HepG2 (cell line): ENCODE data around the gene TMF1. TPM values are rescaled to one million over a fixed set of nuclear protein-coding genes. Genes with fewer than 3 reads are reported as not detected.

Experiments
- ARNT2 ChIP-seq: sonication (generic); formaldehyde crosslinking; IDR thresholded peaks from 2 replicates; pipeline ENCODE4 v1.8.0; 2022; ENCODE audit warnings: mild to moderate bottlenecking, low read depth, missing genetic modification reagents, moderate library complexity
- ASH2L ChIP-seq: fragments of 300-600, 200-600 bp; sonication (generic); IDR thresholded peaks from 2 replicates; pipeline ENCODE4 v1.7.0; 2017; ENCODE audit warnings: low read depth, mild to moderate bottlenecking, moderate library complexity, mixed read lengths, low read length; ENCODE audit not compliant: insufficient read length
- FOXP1 ChIP-seq, 2 experiments: fragments of 450-650 bp in 1 of 2; IDR thresholded peaks; 2 replicates each; pipeline ENCODE4 v1.6.1; 2017 to 2018; ENCODE audit warnings: antibody characterized with exemption in 1 of 2
- GATA4 ChIP-seq: sonication (generic); IDR thresholded peaks from 2 replicates; pipeline ENCODE4 v1.6.1; 2016; ENCODE audit warnings: antibody characterized with exemption, low read depth, borderline replicate concordance
- KDM5B ChIP-seq: sonication (generic); formaldehyde crosslinking; IDR thresholded peaks from 2 replicates; pipeline ENCODE4 v1.4.0; 2020; ENCODE audit warnings: missing genetic modification reagents, mild to moderate bottlenecking, borderline replicate concordance
- NR2C2 ChIP-seq: sonication (generic); formaldehyde crosslinking; IDR thresholded peaks from 2 replicates; pipeline ENCODE4 v1.4.0; 2020; ENCODE audit warnings: missing genetic modification reagents, mild to moderate bottlenecking, moderate library complexity, borderline replicate concordance
- PHF8 ChIP-seq: sonication (generic); formaldehyde crosslinking; IDR thresholded peaks from 2 replicates; pipeline ENCODE4 v1.5.0; 2020; ENCODE audit warnings: missing genetic modification reagents
- POLR2A ChIP-seq, 2 experiments: IDR thresholded peaks; 2 replicates each; pipeline ENCODE4 v1.6.1; 2011; ENCODE audit warnings: low read depth in 2 of 2, low read length in 2 of 2, mild to moderate bottlenecking in 1 of 2, moderate library complexity in 1 of 2; ENCODE audit not compliant: insufficient read depth in 1 of 2
- SAP130 ChIP-seq: IDR thresholded peaks from 2 replicates; pipeline ENCODE4 v1.6.1; 2016; ENCODE audit warnings: low read depth
- SNAPC2 ChIP-seq: sonication (generic); formaldehyde crosslinking; IDR thresholded peaks from 2 replicates; pipeline ENCODE4 v1.8.1; 2022; ENCODE audit warnings: mild to moderate bottlenecking, missing genetic modification reagents
- ZFX ChIP-seq: sonication (generic); formaldehyde crosslinking; IDR thresholded peaks from 2 replicates; pipeline ENCODE4 v1.4.0; 2020; ENCODE audit warnings: mild to moderate bottlenecking, low read depth, missing genetic modification reagents, moderate library complexity
- ZFY ChIP-seq: sonication (generic); formaldehyde crosslinking; IDR thresholded peaks from 2 replicates; pipeline ENCODE4 v1.4.0; 2020; ENCODE audit warnings: missing genetic modification reagents
- ZNF547 ChIP-seq: sonication (generic); formaldehyde crosslinking; IDR thresholded peaks from 2 replicates; pipeline ENCODE4 v1.5.1; 2020; ENCODE audit warnings: mild to moderate bottlenecking, missing genetic modification reagents
- ZNF552 ChIP-seq: sonication (generic); formaldehyde crosslinking; IDR thresholded peaks from 2 replicates; pipeline ENCODE4 v1.9.0; 2022; ENCODE audit warnings: missing genetic modification reagents, mild to moderate bottlenecking, borderline replicate concordance
- ZNF598 ChIP-seq: sonication (generic); formaldehyde crosslinking; IDR thresholded peaks from 2 replicates; pipeline ENCODE4 v1.5.1; 2020; ENCODE audit warnings: mild to moderate bottlenecking, missing genetic modification reagents, borderline replicate concordance
- ZNF644 ChIP-seq: IDR thresholded peaks from 2 replicates; pipeline ENCODE4 v1.6.1; 2016; ENCODE audit warnings: low read depth
- ZNF800 ChIP-seq: sonication (generic); formaldehyde crosslinking; IDR thresholded peaks from 2 replicates; pipeline ENCODE4 v1.4.0; 2020; ENCODE audit warnings: missing genetic modification reagents
- ZSCAN20 ChIP-seq: sonication (generic); formaldehyde crosslinking; IDR thresholded peaks from 2 replicates; pipeline ENCODE4 v1.4.0; 2020; ENCODE audit warnings: missing genetic modification reagents, mild to moderate bottlenecking, borderline replicate concordance
- ZSCAN31 ChIP-seq: sonication (generic); formaldehyde crosslinking; IDR thresholded peaks from 2 replicates; pipeline ENCODE4 v1.5.0; 2020; ENCODE audit warnings: low read depth, mild to moderate bottlenecking, missing genetic modification reagents
- polyA plus RNA-seq, 8 experiments: library from polyadenylated mRNA; depleted of rRNA in 3 of 8; stranded (reverse) in 7 of 8; unstranded in 1 of 8; fragments of >200 nt; fragmentation: Illumina TruSeq in 4 of 8; extraction: Trizol in 4 of 8; gene quantifications; 2 replicates each; pipeline versions ENCODE4 v1.2.1 to v1.2.3, GENCODE V29; 2011 to 2016; ENCODE audit warnings: low read depth in 4 of 8, missing spikeins in 1 of 8, mixed read lengths in 1 of 8; ENCODE audit not compliant: insufficient read depth in 1 of 8
- total RNA-seq, 5 experiments: library from RNA; depleted of rRNA; stranded (reverse); fragments of >200 nt; fragmentation: Illumina TruSeq; extraction: Trizol; gene quantifications; 2 replicates each; pipeline ENCODE4 v1.2.3, GENCODE V29; 2016; ENCODE audit warnings: low read depth in 1 of 5
- TF ChIP-seq, protein P1 (sequence below): sonication (generic); formaldehyde crosslinking; IDR thresholded peaks from 2 replicates; pipeline ENCODE4 v1.5.0; 2020; ENCODE audit warnings: mild to moderate bottlenecking, missing genetic modification reagents, borderline replicate concordance

Gene TMF1
- total and polyA plus RNA-seq, 2 of the 13 experiments (the other 11 are each of a cell fraction or from before 2014, with no cell fraction given) = 12.1 to 38.4 TPM

DNA sequence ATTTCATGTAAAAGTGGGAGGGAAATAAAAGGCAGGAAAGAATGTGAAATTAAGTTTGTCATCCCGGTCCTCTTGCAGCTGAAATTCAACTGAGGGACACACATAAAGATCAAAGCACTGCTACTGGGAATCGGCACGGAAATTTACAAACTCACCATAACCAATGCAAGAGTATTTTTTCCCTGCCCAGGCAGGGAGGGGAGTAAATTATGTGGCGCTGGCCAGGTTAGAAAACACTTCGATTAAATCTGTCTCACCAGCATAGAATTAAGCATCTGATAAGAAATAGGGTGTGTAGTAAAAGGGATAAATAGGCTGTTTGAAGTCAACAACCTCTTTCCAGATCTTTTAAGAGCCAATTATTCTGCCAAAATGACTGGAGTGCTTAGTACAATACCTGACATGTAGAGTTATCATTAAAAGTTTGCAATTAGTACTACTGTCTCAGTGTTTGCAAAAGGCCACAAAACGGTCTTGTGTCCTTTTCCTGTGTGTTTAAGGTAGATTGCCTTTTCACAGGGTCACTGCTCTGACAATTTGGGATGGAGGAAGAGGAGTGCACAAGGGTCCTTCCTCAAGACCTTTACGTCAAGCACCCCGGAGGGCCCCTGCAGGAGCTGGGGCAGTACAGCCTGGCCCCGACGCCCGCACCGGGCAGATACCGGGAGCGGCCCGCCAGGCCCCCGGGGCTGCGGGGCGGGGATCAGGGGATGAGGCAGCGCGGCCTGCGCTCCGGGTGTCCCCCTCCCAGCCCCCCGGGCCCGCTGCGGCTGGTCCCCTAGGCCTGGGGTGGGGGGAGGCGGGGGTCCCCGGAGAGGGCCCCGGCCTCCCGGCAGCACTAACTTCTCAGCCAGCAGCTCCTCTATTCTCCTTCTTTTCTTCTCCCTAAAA is 27.4 kb upstream of the TMF1 start (continued):
- TF ChIP-seq, protein P1, sequence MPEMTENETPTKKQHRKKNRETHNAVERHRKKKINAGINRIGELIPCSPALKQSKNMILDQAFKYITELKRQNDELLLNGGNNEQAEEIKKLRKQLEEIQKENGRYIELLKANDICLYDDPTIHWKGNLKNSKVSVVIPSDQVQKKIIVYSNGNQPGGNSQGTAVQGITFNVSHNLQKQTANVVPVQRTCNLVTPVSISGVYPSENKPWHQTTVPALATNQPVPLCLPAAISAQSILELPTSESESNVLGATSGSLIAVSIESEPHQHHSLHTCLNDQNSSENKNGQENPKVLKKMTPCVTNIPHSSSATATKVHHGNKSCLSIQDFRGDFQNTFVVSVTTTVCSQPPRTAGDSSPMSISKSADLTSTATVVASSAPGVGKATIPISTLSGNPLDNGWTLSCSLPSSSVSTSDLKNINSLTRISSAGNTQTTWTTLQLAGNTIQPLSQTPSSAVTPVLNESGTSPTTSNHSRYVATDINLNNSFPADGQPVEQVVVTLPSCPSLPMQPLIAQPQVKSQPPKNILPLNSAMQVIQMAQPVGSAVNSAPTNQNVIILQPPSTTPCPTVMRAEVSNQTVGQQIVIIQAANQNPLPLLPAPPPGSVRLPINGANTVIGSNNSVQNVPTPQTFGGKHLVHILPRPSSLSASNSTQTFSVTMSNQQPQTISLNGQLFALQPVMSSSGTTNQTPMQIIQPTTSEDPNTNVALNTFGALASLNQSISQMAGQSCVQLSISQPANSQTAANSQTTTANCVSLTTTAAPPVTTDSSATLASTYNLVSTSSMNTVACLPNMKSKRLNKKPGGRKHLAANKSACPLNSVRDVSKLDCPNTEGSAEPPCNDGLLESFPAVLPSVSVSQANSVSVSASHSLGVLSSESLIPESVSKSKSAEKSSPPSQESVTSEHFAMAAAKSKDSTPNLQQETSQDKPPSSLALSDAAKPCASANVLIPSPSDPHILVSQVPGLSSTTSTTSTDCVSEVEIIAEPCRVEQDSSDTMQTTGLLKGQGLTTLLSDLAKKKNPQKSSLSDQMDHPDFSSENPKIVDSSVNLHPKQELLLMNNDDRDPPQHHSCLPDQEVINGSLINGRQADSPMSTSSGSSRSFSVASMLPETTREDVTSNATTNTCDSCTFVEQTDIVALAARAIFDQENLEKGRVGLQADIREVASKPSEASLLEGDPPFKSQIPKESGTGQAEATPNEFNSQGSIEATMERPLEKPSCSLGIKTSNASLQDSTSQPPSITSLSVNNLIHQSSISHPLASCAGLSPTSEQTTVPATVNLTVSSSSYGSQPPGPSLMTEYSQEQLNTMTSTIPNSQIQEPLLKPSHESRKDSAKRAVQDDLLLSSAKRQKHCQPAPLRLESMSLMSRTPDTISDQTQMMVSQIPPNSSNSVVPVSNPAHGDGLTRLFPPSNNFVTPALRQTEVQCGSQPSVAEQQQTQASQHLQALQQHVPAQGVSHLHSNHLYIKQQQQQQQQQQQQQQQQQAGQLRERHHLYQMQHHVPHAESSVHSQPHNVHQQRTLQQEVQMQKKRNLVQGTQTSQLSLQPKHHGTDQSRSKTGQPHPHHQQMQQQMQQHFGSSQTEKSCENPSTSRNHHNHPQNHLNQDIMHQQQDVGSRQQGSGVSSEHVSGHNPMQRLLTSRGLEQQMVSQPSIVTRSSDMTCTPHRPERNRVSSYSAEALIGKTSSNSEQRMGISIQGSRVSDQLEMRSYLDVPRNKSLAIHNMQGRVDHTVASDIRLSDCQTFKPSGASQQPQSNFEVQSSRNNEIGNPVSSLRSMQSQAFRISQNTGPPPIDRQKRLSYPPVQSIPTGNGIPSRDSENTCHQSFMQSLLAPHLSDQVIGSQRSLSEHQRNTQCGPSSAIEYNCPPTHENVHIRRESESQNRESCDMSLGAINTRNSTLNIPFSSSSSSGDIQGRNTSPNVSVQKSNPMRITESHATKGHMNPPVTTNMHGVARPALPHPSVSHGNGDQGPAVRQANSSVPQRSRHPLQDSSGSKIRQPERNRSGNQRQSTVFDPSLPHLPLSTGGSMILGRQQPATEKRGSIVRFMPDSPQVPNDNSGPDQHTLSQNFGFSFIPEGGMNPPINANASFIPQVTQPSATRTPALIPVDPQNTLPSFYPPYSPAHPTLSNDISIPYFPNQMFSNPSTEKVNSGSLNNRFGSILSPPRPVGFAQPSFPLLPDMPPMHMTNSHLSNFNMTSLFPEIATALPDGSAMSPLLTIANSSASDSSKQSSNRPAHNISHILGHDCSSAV = no peak
- TF ChIP-seq NR2C2 (CRISPR knock-in tag) (no peak), POLR2A (IDR thresholded peaks at IDR 0.05; ENCODE audit: insufficient read depth in 1 of 2, low read depth in 2 of 2, low read length in 2 of 2) (peak in 1 of 2 experiments; percentile 41; a peak in 1 of 4 replicates), ZNF598 (CRISPR knock-in tag) (no peak), ARNT2 (CRISPR knock-in tag) (no peak), ZNF552 (CRISPR knock-in tag) (no peak), ZFX (CRISPR knock-in tag) (peak; percentile 66; the same call in 1 of the 2 replicates), ZNF547 (no peak), ZFY (CRISPR knock-in tag) (peak; percentile 53; the same call in 1 of the 2 replicates), ZSCAN20 (CRISPR knock-in tag) (no peak), ZNF644 (no peak), FOXP1 (IDR thresholded peaks at IDR 0.05) (no peak), FOXP1 (CRISPR knock-in tag; IDR thresholded peaks at IDR 0.05) (no peak), SNAPC2 (0 out of 2 replicates have a peak, but pooled peaks have one; percentile 7), ZNF800 (CRISPR knock-in tag) (0 out of 2 replicates have a peak, but pooled peaks have one; percentile 21), KDM5B (CRISPR knock-in tag) (no peak), ZSCAN31 (CRISPR knock-in tag) (no peak), SAP130 (CRISPR knock-in tag) (no peak), GATA4 (no peak), PHF8 (CRISPR knock-in tag) (peak; percentile 37; the same call in 1 of the 2 replicates), ASH2L (peak; percentile 59)
